OCI-LY7 (cell line): Measurements from ENCODE around the gene ITGA8.

ENCODE experiments used
- EZH2phosphoT487 ChIP-seq: fragments of 200-600 bp; sonication (generic); IDR thresholded peaks from 2 replicates; pipeline ENCODE4 v1.6.1; 2018; ENCODE audit warnings: low read depth, borderline replicate concordance, mild to moderate bottlenecking, mixed run types, antibody characterized with exemption, low read length, moderate library complexity, mixed read lengths
- TF ChIP-seq, protein P1 (sequence below): fragments of 200-600 bp; sonication (generic); conservative IDR thresholded peaks from 2 replicates; pipeline ENCODE4 v1.5.1; 2014; ENCODE audit warnings: mild to moderate bottlenecking, antibody characterized with exemption, low read length, moderate library complexity, mixed read lengths

DNA sequence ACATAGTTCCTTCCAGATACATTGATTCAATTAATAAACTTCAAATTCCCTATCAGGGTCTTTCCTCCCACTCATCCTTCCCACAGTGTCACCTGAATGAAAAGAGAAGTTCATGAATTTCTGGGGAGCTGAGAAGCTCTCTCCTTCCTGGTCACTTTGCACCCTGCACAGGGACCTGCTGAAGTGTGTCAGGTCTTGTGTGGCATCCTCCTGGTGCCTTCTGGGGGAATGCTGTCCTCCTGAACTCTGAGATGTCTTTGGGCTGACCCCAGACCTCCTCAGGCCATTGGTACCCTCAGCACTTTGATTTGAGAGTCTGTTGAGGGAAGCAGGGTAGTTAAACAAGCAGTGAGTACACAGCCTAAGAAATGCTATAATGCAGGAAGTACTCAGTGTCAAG, 39.5 kb upstream of the ITGA8 start:
- TF ChIP-seq, protein P1, sequence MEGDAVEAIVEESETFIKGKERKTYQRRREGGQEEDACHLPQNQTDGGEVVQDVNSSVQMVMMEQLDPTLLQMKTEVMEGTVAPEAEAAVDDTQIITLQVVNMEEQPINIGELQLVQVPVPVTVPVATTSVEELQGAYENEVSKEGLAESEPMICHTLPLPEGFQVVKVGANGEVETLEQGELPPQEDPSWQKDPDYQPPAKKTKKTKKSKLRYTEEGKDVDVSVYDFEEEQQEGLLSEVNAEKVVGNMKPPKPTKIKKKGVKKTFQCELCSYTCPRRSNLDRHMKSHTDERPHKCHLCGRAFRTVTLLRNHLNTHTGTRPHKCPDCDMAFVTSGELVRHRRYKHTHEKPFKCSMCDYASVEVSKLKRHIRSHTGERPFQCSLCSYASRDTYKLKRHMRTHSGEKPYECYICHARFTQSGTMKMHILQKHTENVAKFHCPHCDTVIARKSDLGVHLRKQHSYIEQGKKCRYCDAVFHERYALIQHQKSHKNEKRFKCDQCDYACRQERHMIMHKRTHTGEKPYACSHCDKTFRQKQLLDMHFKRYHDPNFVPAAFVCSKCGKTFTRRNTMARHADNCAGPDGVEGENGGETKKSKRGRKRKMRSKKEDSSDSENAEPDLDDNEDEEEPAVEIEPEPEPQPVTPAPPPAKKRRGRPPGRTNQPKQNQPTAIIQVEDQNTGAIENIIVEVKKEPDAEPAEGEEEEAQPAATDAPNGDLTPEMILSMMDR: no peak
- TF ChIP-seq EZH2phosphoT487: no peak
